Activated T-cell treated with anti-CD3 and anti-CD28 coated beads, Interleukin-2, amount 50 U/mL, for 72 hours (primary cell): Measurements from ENCODE around the gene LDAH. TPM values are rescaled to one million over a fixed set of nuclear protein-coding genes. Genes with fewer than 3 reads are reported as not detected.

ENCODE experiments used
- ATAC-seq, 2 donors: fragments of 150-1000 bp; cut with Tn5 transposase; replicated peaks in 1 of 2; 2 replicates each; pipeline ENCODE4 v1.10.0; 2021; ENCODE audit warnings: moderate library complexity in 2 of 2, mild to moderate bottlenecking in 1 of 2
- DNase-seq, 2 donors: peaks; one replicate each; pipeline ENCODE4 v3.0.0; 2021 to 2022; ENCODE audit warnings: mixed read lengths in 1 of 2
- H3K27ac Mint-ChIP-seq: one replicate; pipeline ENCODE4 v1.8.0; 2022; ENCODE audit warnings: mild to moderate bottlenecking, moderate library complexity, mixed read lengths
- H3K27me3 Mint-ChIP-seq: one replicate; pipeline ENCODE4 v1.8.0; 2022; ENCODE audit warnings: low read depth, mixed read lengths
- H3K36me3 Mint-ChIP-seq, 2 donors: one replicate each; pipeline ENCODE4 v1.8.0; 2022; ENCODE audit warnings: mixed read lengths in 2 of 2, mild to moderate bottlenecking in 1 of 2; ENCODE audit not compliant: insufficient read depth in 2 of 2
- H3K4me1 Mint-ChIP-seq: one replicate; pipeline ENCODE4 v1.8.0; 2022; ENCODE audit warnings: low read depth, mixed read lengths
- H3K4me3 Mint-ChIP-seq, 2 donors: one replicate each; pipeline ENCODE4 v1.8.0; 2022; ENCODE audit warnings: mild to moderate bottlenecking in 2 of 2, mixed read lengths in 2 of 2, moderate library complexity in 2 of 2
- H3K9me3 Mint-ChIP-seq, 2 donors: one replicate each; pipeline ENCODE4 v1.8.0; 2022; ENCODE audit warnings: mixed read lengths in 2 of 2
- total RNA-seq, 2 donors: library from RNA; stranded (reverse); gene quantifications; one replicate each; pipeline ENCODE4 v1.2.3, GENCODE V29; 2022

Gene LDAH
- total RNA-seq, 2 donors from 2014 or later, result 26.7 to 30.1 TPM

- Mint-ChIP-seq H3K4me1 (peaks cover 5% of the 10 kb centered on the region), H3K27me3 (no peaks in the 10 kb centered on the region), H3K9me3 (no peaks in the 10 kb centered on the region), H3K4me3 (no peak overlapping the region), H3K27ac (no peak overlapping the region), H3K36me3 (peaks cover 0 to 2% of the 10 kb centered on the region in 2 donors)
- ATAC-seq (no peak), DNase-seq (no peak)
Observed at GRCh38 chr2:20634507-20635112, 188.3 kb downstream of the LDAH start.

Other genes starting within 250 kb of the LDAH start
- 10 to 100 TPM; 10.7 to 11.0 TPM for gene HS1BP3, start 172.0 kb downstream of the LDAH start, total RNA-seq
- gene GDF7, start 156.0 kb downstream of the LDAH start, total RNA-seq, result under 1 TPM in 1 of 2 donors, not detected in 1; 0.07 TPM
- not detected for gene APOB, start 221.0 kb upstream of the LDAH start, total RNA-seq